ENCODE results near the gene DMXL1.

- no peak for TF ChIP-seq CTCF (conservative IDR thresholded peaks at IDR 0.05)
- TF ChIP-seq ZFX (IDR thresholded peaks at IDR 0.05): no peak
These were observed 186.7 kb downstream of the DMXL1 start for GRCh38 chr5:119257613-119258012.
